Uterus (tissue), 4 donors: ENCODE results near the gene LIX1L. TPM values are rescaled to one million over a fixed set of nuclear protein-coding genes. Genes with fewer than 3 reads are reported as not detected.

ENCODE experiments used
- DNase-seq, 2 donors: peaks; one replicate each; pipeline ENCODE4 v3.0.0-alpha.2; 2019 to 2020
- H3K27ac ChIP-seq, 2 donors: fragments of 200-600 bp; sonication (generic); 1 replicate in 1 of 2; 2 replicates in 1 of 2; pipeline ENCODE4 v1.5.1; 2016 to 2018
- H3K27me3 ChIP-seq, 2 donors: fragments of 200-600 bp; sonication (generic); one replicate each; pipeline ENCODE4 v1.5.1; 2018 to 2019; ENCODE audit warnings: control low read depth in 1 of 2
- H3K36me3 ChIP-seq, 2 donors: fragments of 200-600 bp; sonication (generic); one replicate each; pipeline ENCODE4 v1.5.1; 2019; ENCODE audit warnings: control low read depth in 1 of 2
- H3K4me1 ChIP-seq, 2 donors: fragments of 200-600 bp; sonication (generic); one replicate each; pipeline ENCODE4 v1.5.1; 2018 to 2019; ENCODE audit warnings: control low read depth in 1 of 2
- H3K4me3 ChIP-seq, 2 donors: fragments of 200-600 bp; sonication (generic); 1 replicate in 1 of 2; 2 replicates in 1 of 2; pipeline ENCODE4 v1.5.1; 2018 to 2019; ENCODE audit warnings: mild to moderate bottlenecking in 1 of 2
- H3K9me3 ChIP-seq, 2 donors: fragments of 200-600 bp; sonication (generic); one replicate each; pipeline ENCODE4 v1.5.1; 2019; ENCODE audit warnings: control low read depth in 1 of 2
- CTCF ChIP-seq, 4 experiments: fragments of 200-600 bp in 2 of 4; fragments of 450-650 bp in 2 of 4; sonication (generic) in 2 of 4; IDR thresholded peaks; one replicate each; pipeline ENCODE4 v1.5.1; 2016 to 2019; ENCODE audit warnings: antibody characterized with exemption in 4 of 4, mild to moderate bottlenecking in 2 of 4, moderate library complexity in 1 of 4
- POLR2A ChIP-seq, 2 donors: fragments of 450-650 bp; IDR thresholded peaks; one replicate each; pipeline ENCODE4 v1.6.1; 2016; ENCODE audit warnings: antibody characterized with exemption in 2 of 2, mild to moderate bottlenecking in 1 of 2, moderate library complexity in 1 of 2
- intact Hi-C: fragments of 100-400 bp; cut with DNase I; formaldehyde crosslinking; loops from one replicate; pipeline ENCODE4 v1.15.1; 2023; ENCODE audit warnings: low total_unique reads
- total RNA-seq, 4 donors: library from RNA; depleted of rRNA in 3 of 4; stranded (reverse); fragments of >200 nt in 3 of 4; gene quantifications; one replicate each; pipeline versions ENCODE4 v1.1.0 to v1.2.4, GENCODE V29; 2014 to 2023
- donor health status: DM: yes; HTN: yes; CAD: no.

The LIX1L gene
- total RNA-seq, 4 donors from 2014 or later: 12.3 to 69.0 (median 32.2) TPM

GRCh38 chr1:145956361-145956760, 1.5 kb downstream of the LIX1L start:
- DNase-seq: no peak
- peak overlapping the region; percentile 69 to 83 for H3K4me3 ChIP-seq
- H3K27ac ChIP-seq: peak overlapping the region; percentile 97
- intact Hi-C loops: no loop called here
- no peaks in the 10 kb centered on the region for H3K4me1 ChIP-seq
- no peaks in the 10 kb centered on the region for H3K36me3 ChIP-seq
- no peak for TF ChIP-seq POLR2A (IDR thresholded peaks at IDR 0.05)
- H3K27me3 ChIP-seq: no peaks in the 10 kb centered on the region
- H3K9me3 ChIP-seq: no peaks in the 10 kb centered on the region

- H3K4me1 ChIP-seq: no peaks in the 10 kb centered on the region
- H3K27me3 ChIP-seq: no peaks in the 10 kb centered on the region
- no peak for DNase-seq
- H3K4me3 ChIP-seq: peak overlapping the region in 1 of 2 donors; percentile 83
- no peaks in the 10 kb centered on the region for H3K9me3 ChIP-seq
- intact Hi-C loops: no loop called here
- no peak for TF ChIP-seq POLR2A (IDR thresholded peaks at IDR 0.05)
- TF ChIP-seq CTCF (IDR thresholded peaks at IDR 0.05): no peak
- H3K36me3 ChIP-seq: no peaks in the 10 kb centered on the region
- peak overlapping the region; percentile 97 for H3K27ac ChIP-seq
Measured at GRCh38 chr1:145955436-145955835, 2.4 kb downstream of the LIX1L start.

DNA sequence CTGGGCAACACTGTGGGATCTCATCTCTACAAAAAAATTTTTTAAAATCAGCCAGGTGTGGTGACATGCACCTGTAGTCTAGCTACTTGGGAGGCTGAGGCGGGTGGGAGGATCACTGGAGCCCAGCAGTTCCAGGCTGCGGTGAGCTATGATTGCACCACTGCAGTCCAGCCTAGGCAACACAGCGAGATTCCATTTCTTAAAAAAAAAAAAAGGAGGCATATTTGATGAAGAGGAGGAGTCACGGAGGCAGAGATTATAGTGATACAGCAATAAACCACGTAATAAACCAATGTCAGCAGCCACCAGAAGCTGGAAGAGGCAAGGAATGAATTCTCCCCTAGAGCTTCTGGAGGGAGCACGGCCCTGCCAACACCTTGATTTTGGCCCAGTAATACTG, 4.0 kb downstream of the LIX1L start:
- H3K27ac ChIP-seq: peak overlapping the region in 1 of 2 donors; percentile 28
- H3K4me3 ChIP-seq: no peak overlapping the region
- H3K36me3 ChIP-seq: no peaks in the 10 kb centered on the region
- H3K4me1 ChIP-seq: no peaks in the 10 kb centered on the region
- no peak for DNase-seq
- H3K9me3 ChIP-seq: no peaks in the 10 kb centered on the region
- TF ChIP-seq POLR2A (IDR thresholded peaks at IDR 0.05): no peak
- no peak for TF ChIP-seq CTCF (IDR thresholded peaks at IDR 0.05)
- no peaks in the 10 kb centered on the region for H3K27me3 ChIP-seq
- intact Hi-C loops: no loop called here

DNA sequence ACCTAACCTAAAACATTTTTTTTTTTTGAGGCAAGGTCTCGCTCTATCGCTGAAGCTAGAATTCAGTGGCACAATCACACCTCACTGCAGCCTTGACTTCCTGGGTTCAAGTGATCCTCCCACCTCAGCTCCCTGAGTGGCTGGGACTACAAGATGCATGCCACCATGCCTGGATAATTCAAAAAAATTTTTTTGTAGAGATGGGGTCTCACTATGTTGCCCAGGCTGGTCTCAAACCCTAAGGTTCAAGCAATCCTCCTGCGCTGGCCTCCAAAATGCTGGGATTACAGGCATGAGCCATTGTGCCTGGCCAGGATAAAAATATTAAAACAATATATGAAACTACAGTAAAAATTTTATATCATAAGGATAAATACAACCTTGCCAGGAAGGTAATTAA, 4.9 kb downstream of the LIX1L start:
- H3K36me3 ChIP-seq: no peaks in the 10 kb centered on the region
- H3K4me3 ChIP-seq: no peak overlapping the region
- H3K9me3 ChIP-seq: no peaks in the 10 kb centered on the region
- no peaks in the 10 kb centered on the region for H3K4me1 ChIP-seq
- H3K27ac ChIP-seq: no peak overlapping the region
- no peak for DNase-seq
- TF ChIP-seq POLR2A (IDR thresholded peaks at IDR 0.05) (no peak), CTCF (IDR thresholded peaks at IDR 0.05) (no peak)
- intact Hi-C loops: no loop called here
- H3K27me3 ChIP-seq: no peaks in the 10 kb centered on the region

DNA sequence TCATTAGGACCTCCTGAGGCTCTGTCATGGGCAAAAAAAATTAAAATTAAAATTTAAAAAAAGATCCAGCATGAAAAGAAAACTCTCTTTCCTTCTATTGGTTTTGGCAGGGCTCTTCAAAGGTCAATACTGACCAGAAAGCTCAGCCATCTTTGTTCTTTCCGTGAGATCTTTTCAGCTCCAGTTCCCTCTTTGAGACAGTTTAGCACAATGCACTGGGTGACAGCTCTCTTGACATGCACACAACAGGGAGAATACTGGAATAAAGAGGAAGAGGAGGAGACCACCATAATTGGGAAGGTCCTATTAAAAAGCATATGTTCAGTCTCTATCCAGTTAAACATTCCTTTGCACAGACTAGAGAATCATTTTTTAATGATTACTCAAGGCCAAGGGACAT, 6.3 kb downstream of the LIX1L start:
- H3K4me3 ChIP-seq: no peak overlapping the region
- no peaks in the 10 kb centered on the region for H3K9me3 ChIP-seq
- intact Hi-C loops: no loop called here
- no peaks in the 10 kb centered on the region for H3K36me3 ChIP-seq
- DNase-seq: no peak
- H3K27me3 ChIP-seq: no peaks in the 10 kb centered on the region
- H3K27ac ChIP-seq: no peak overlapping the region
- no peak for TF ChIP-seq POLR2A (IDR thresholded peaks at IDR 0.05)
- H3K4me1 ChIP-seq: no peaks in the 10 kb centered on the region

DNA sequence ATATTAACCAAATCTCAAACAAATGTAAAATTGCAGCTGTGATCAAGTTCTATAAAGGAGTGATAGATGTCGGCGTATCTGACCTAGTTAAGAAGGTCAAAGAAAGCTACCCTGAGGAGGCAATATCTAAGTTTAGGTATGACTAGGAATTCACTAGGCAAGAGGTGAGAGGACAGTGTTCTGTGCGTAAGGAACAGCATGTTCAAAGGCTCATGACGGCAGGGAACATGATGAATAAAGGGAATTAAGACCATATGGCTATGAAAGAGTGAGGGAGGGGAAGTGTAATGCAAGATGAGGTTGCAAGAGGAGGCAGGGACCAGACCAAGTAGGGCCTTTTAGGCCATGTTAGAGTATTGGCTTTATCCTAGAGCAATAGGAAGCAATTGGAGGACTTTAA, 8.6 kb downstream of the LIX1L start:
- Histone ChIP-seq H3K4me3 (no peak overlapping the region), H3K36me3 (no peaks in the 10 kb centered on the region), H3K9me3 (no peaks in the 10 kb centered on the region), H3K27ac (peak overlapping the region; percentile 16 to 54), H3K27me3 (no peaks in the 10 kb centered on the region), H3K4me1 (no peaks in the 10 kb centered on the region)
- no peak for DNase-seq
- intact Hi-C loops: no loop called here
- TF ChIP-seq POLR2A (IDR thresholded peaks at IDR 0.05): no peak
- TF ChIP-seq CTCF (IDR thresholded peaks at IDR 0.05): no peak
